ENCODE data around the gene FCAMR. TPM values are rescaled to one million over a fixed set of nuclear protein-coding genes. Genes with fewer than 3 reads are reported as not detected.

FCAMR gene
- total and polyA plus RNA-seq, 2 of the 4 experiments (the other 2 are of a cell fraction), result not detected

- ChIA-PET CTCF (interaction anchor here (0.8 to 1.4 kb wide), 2 partner anchors 106 to 182 kb away, joined by 3 to 4 read pairs; no protein-coding TSS in a partner anchor), POLR2A (ENCODE audit: unreplicated experiment) (no interaction called here)
- Histone ChIP-seq H3K27ac (ENCODE audit: insufficient read depth, low read length) (no peak overlapping the region), H3K14ac (replicated peaks; ENCODE audit: low read depth, low read length) (no peak overlapping the region), H2AK9ac (replicated peaks; ENCODE audit: low read depth, low read length, poor library complexity) (no peak overlapping the region), H2BK15ac (ENCODE audit: low read depth, low read length) (no peak overlapping the region), H4K5ac (ENCODE audit: low read depth, low read length) (no peak overlapping the region), H3K4me2 (ENCODE audit: low read depth, low read length) (no peak overlapping the region), H3K56ac (ENCODE audit: extremely low read depth, insufficient read depth, low read length) (no peak overlapping the region), H3K79me1 (ENCODE audit: low read depth in 1 of 2, low read length in 2 of 2) (no peaks in the 10 kb centered on the region), H2AK5ac (ENCODE audit: low read depth, low read length) (no peak overlapping the region), H2BK5ac (ENCODE audit: low read depth, low read length, poor library complexity, severe bottlenecking) (no peak overlapping the region), H2BK20ac (ENCODE audit: low read depth, low read length) (no peak overlapping the region), H3K9me1 (ENCODE audit: insufficient read depth, low read length) (no peaks in the 10 kb centered on the region), H3K18ac (ENCODE audit: low read depth, low read length) (no peak overlapping the region), H4K8ac (ENCODE audit: low read depth in 2 of 2, low read length in 2 of 2) (no peak overlapping the region), H3K23ac (ENCODE audit: low read depth, low read length) (no peak overlapping the region), H3K9ac (ENCODE audit: low read depth, low read length) (no peak overlapping the region), H3K4ac (ENCODE audit: low read depth, low read length) (no peak overlapping the region), H4K20me1 (ENCODE audit: insufficient read depth, low read length) (no peaks in the 10 kb centered on the region), H3K4me1 (ENCODE audit: control insufficient read depth, insufficient read depth, low read length) (no peaks in the 10 kb centered on the region), H3K9me3 (ENCODE audit: control insufficient read depth, insufficient read depth, low read length) (no peaks in the 10 kb centered on the region), H3K4me3 (ENCODE audit: insufficient read depth, low read depth, low read length) (no peak overlapping the region), H2AFZ (replicated peaks; ENCODE audit: low read length, poor library complexity) (no peak overlapping the region), H4K91ac (ENCODE audit: insufficient read depth, low read depth, low read length) (no peak overlapping the region), H2BK120ac (ENCODE audit: low read depth, low read length) (no peak overlapping the region), H3K27me3 (ENCODE audit: control insufficient read depth, insufficient read depth, low read length) (peaks cover 36% of the 10 kb centered on the region), H3K36me3 (ENCODE audit: control insufficient read depth, insufficient read depth, low read length) (no peaks in the 10 kb centered on the region)
- BruUV-seq (replicated peaks), result no TSS peak
- DNase-seq, result no peak
- no peak for ATAC-seq (ENCODE audit: low read depth)
- WGBS, 2 experiments (ENCODE audit: extremely low coverage in 2 of 2, insufficient read length in 1 of 2), result no CpG with 5 or more reads among the region's 8 CpGs
- dilution Hi-C loops (cut with HindIII; ENCODE audit: low sequenced_read_pairs, unreplicated experiment), result no loop called here
- no peak for TF ChIP-seq RCOR1 (IDR thresholded peaks at IDR 0.05; ENCODE audit: insufficient replicate concordance, low read length)
- no peak for TF ChIP-seq ELK1 (IDR thresholded peaks at IDR 0.05; ENCODE audit: borderline replicate concordance, low read depth, low read length)
- no peak for TF ChIP-seq MAZ (IDR thresholded peaks at IDR 0.05; ENCODE audit: borderline replicate concordance, low read depth, low read length)
- no peak for TF ChIP-seq RAD21 (IDR thresholded peaks at IDR 0.05; ENCODE audit: low read length)
- no peak for TF ChIP-seq CEBPB (IDR thresholded peaks at IDR 0.05; ENCODE audit: low read depth, low read length)
- TF ChIP-seq POLR2A (IDR thresholded peaks at IDR 0.05; ENCODE audit: low read depth, low read length), result no peak
- no peak for TF ChIP-seq RFX5 (IDR thresholded peaks at IDR 0.05; ENCODE audit: low read depth, low read length)
- TF ChIP-seq CTCF (conservative IDR thresholded peaks at IDR 0.05; ENCODE audit: low read depth, low read length), result no peak
- TF ChIP-seq NFE2L2 (IDR thresholded peaks at IDR 0.05; ENCODE audit: low read depth, low read length), result no peak
- no peak for TF ChIP-seq CHD1 (IDR thresholded peaks at IDR 0.05; ENCODE audit: low read depth, low read length)
- TF ChIP-seq FOS (IDR thresholded peaks at IDR 0.05; ENCODE audit: low read depth, low read length), result no peak
- no peak for TF ChIP-seq SMC3 (IDR thresholded peaks at IDR 0.05; ENCODE audit: low read depth, low read length)
- TF ChIP-seq MAFK (IDR thresholded peaks at IDR 0.05; ENCODE audit: low read depth, low read length), result no peak
- TF ChIP-seq MXI1 (IDR thresholded peaks at IDR 0.05; ENCODE audit: borderline replicate concordance, low read depth, low read length), result no peak
- TF ChIP-seq USF2 (IDR thresholded peaks at IDR 0.05; ENCODE audit: low read depth, low read length), result no peak
- no peak for TF ChIP-seq BHLHE40 (IDR thresholded peaks at IDR 0.05; ENCODE audit: low read depth, low read length)
- intact Hi-C loops (cut with micrococcal nuclease), result loop anchor here (10.0 kb wide), 2 partner anchors 159 to 489 kb away; no protein-coding TSS in a partner anchor
- in situ Hi-C loops (cut with MboI; ENCODE audit: low sequenced_read_pairs), result loop anchor here (10.0 kb wide), 2 partner anchors 301 to 431 kb away; partner anchors contain the start of gene EIF2D
These were observed 54.1 kb downstream of the FCAMR start for GRCh38 chr1:206916000-206916709.

All from IMR-90 (cell line).